ENCODE measurements around the gene MINK1.

GRCh38 chr17:4859816-4860625 lies 26.9 kb downstream of the MINK1 start:
- TF ChIP-seq CTCF (conservative IDR thresholded peaks at IDR 0.05; ENCODE audit: low read length) (no peak), EZH2phosphoT487 (IDR thresholded peaks at IDR 0.05; ENCODE audit: borderline replicate concordance, low read depth, low read length) (no peak)
